HG02610 (cell line): ENCODE results near the gene ZNF837.
"Not testable (repeated sequence)": the region's sequence is repeated elsewhere in the genome, so short reads cannot be mapped to it uniquely, and the experiment has no call there.

ENCODE experiments used
- ATAC-seq: cut with Tn5 transposase; IDR thresholded peaks from one replicate; pipeline ENCODE4 v1.9.1; 2021; ENCODE audit warnings: mild to moderate bottlenecking, moderate library complexity; ENCODE audit not compliant: unreplicated experiment

The ZNF837 gene

DNA sequence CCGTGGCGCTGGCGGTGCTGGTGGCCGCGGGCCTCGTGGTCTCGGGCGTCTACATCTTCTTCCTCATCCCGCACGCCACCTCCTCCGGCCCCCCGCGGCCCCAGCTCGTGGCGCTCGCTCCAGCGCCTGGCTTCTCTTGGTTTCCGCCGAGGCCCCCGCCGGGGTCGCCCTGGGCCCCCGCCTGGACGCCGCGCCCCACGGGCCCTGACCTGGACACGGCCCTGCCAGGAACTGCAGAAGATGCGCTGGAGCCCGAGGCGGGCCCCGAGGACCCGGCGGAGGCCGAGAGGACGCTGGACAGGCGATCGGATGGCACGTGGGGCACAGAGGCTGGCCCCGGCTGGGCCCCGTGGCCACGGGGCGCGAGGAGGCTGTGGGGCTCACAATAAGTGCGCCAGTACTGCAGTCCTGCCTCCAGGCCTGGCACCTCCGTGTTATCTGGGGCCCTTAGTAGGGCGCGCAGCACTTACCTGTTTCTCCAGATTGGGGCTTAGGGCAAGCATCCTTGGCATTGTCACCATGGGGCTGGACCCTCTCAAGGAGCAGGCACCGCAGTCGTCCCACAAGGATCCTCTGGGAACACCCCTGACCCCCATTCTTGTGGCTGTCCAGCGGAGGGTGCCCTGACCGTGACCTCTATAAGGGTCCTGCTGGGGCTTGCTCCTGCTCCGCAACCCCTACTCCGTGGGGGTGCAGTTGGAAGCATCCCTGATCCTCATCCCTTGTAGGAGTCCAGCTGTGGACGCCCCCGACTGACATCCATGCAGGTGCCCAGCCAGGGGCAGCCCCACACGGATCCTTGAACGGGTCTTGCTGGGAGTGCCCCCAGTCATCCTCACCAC lies 16.1 kb upstream of the ZNF837 start:
- no peak for ATAC-seq

DNA sequence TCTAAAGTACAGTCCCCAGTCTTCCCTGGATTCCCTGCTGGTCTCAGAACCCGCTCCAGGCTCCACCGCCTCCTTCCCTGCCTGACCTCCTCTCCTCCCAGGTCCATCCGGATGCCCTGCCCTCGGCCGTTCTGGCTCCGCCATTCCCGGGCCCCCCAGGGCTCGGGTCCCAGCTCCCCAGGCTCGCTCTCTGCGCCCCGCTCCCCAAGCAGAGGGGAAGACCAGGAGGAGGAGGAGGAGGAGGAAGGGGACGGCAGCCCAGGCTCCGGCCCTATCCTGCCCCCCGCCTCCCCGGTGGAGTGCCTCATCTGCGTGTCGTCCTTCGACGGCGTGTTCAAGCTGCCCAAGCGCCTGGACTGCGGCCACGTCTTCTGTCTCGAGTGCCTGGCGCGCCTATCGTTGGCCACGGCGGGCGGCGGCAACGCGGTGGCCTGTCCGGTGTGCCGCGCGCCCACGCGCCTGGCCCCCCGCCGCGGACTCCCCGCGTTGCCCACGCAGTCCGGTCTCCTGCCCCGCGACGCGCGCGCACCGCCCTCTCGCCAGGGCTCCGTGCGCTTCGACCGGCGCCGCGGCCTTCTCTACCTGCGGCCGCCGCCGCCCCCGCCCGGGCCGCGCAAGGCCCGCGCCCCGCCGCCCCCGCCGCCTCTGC lies 15.3 kb upstream of the ZNF837 start:
- ATAC-seq: no peak

DNA sequence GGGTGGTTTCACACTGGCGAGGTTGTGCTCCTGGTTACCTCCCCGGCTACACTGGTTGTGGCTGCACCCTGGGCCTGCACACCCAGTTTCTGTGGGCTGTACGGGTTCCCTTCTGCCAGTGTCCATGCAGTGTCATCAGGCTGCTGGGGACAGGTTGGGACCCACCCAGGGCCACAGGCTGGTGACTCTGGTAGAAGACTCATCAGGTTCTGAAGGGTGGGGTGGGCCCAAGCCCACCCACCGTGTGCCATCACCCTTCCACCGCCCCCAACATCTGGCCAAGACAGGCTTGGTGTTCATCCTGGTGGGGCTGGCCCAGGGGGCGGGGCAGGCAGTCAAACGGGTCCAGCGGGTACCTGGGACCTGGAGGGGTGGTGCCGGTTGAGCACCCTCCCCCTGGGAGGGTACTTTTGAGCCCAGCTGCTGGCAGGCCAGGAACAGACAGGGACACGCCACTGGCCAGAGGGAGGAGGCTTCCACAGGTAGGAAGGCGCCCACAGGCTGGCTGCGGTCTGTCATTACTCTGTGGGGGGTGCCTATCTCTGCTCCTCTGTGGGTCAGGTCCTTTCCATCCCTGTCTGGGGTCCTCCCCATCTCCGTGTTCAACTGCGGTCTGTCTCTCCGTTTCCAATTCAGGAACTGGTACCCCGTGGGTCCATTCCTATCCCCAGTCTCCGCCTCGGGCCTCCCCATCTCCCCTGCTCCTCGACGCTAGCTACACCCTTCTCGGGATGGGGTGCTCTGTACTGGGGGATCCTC lies 14.6 kb upstream of the ZNF837 start, which contains the start of gene RNF225:
RNF225 (plus strand) TSS at position 437 of the 759 bp plus-strand sequence. CDS start 434 bp downstream, outside the sequence.
- ATAC-seq: no peak

DNA sequence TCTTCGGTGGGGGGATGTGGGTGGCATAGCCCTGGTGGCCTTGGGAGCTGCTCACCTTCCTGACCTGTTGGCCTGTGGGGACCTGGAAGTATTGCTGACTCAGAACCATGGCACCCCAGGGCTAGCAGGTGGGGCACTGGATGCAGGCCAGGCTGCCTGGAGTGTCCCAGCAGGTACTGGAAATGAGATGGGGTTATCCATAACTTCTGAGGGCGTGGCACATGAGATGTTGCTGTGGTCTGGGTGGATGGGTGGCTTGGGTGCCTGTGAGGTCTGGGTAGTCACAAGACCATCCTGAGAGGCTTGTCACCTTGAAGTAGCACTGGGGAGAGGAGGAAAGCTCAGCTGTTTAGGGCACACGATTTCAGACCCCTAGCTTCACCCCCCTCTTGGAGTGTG lies 14.0 kb upstream of the ZNF837 start:
- ATAC-seq: no peak

DNA sequence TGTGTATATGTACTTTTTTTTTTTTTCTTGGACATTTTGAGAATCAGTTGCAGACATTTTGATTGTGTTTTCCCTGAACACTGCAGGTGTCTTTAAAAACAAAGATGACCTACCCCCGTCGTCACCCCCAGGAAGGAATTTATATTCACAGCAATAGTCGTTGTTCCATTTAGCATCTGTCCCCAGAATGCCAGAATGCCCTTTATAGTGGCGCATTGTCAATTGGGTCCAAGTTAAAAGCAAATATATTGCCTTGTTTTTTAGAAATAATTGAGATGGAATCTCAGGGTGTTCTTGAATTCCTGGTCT lies 12.8 kb upstream of the ZNF837 start:
- no peak for ATAC-seq

DNA sequence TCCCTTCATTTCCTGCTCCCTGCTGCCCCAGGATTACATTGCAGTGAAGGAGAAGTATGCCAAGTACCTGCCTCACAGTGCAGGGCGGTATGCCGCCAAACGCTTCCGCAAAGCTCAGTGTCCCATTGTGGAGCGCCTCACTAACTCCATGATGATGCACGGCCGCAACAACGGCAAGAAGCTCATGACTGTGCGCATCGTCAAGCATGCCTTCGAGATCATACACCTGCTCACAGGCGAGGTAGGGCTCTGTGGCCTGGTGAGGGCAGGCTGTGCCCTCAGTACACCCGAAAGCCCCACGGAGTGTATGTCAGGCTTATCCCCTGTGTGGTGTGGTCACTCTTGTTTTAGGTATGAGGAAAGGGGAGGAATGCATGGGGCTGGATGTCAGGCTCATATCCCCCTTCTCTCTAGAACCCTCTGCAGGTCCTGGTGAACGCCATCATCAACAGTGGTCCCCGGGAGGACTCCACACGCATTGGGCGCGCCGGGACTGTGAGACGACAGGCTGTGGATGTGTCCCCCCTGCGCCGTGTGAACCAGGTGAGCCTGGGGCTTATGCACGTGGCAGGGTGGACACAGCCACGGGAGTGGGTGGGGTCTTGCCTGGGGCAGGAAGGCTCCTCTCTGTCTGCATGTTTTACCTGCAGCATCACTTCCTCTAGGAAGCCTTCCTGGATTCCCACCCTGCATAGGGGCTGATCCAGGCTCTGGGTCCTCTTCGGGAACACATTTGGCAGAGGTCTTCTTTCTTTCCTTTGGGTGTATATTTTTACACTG lies 12.3 kb upstream of the ZNF837 start:
- ATAC-seq: no peak

DNA sequence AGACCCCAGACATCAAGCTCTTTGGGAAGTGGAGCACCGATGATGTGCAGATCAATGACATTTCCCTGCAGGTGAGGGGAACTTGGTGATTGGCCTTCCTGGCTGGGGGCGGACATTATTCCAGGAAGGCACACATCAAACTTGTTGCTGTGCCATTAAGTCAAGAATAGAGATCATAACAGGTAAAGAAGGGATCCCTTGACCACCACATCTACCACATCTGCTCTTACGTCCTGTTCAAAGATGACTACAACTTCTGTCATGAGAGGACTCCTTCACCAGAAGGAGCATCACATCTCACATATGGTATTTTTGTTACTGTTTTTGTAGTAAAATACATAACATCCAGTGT lies 7.3 kb upstream of the ZNF837 start:
- ATAC-seq: no peak

DNA sequence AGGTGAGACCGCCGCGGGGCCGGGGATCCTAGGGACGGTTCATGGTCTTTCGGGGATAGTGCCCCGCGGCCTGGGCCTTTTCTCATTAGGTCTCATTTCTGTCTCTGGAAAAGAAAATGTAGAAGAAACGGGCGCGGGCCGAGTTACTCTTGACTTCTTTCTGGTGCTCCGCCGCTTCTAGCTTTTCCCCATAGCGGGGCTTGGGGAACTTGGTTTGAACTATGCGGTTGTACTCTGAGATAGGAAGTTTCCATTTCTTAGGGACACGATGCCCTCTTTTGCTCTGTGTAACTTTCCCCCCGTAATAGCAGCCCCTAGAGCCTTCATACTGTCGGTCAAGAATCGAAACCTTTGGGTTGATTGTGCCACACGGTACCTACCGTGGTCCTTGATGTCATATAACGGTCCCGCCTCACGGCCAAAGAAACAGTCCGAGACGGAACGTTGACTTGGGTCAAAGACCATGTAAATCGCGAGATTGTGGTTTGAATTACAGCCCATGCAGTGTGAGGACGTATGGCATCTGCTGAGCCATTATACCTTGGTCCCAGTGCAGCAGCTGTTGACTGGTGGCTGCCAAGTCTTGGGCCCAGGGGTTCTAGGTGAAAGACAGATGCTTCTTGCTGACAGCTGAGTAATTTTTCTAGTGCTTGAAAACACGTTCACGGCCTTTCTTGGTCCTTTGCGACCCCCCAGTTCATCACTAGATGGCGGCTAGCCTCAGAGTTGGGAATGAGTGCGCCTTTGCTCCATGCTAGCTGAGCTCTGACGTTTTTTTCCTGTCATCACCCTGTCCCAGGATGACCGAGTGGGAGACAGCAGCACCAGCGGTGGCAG lies 6.7 kb upstream of the ZNF837 start:
- no peak for ATAC-seq

DNA sequence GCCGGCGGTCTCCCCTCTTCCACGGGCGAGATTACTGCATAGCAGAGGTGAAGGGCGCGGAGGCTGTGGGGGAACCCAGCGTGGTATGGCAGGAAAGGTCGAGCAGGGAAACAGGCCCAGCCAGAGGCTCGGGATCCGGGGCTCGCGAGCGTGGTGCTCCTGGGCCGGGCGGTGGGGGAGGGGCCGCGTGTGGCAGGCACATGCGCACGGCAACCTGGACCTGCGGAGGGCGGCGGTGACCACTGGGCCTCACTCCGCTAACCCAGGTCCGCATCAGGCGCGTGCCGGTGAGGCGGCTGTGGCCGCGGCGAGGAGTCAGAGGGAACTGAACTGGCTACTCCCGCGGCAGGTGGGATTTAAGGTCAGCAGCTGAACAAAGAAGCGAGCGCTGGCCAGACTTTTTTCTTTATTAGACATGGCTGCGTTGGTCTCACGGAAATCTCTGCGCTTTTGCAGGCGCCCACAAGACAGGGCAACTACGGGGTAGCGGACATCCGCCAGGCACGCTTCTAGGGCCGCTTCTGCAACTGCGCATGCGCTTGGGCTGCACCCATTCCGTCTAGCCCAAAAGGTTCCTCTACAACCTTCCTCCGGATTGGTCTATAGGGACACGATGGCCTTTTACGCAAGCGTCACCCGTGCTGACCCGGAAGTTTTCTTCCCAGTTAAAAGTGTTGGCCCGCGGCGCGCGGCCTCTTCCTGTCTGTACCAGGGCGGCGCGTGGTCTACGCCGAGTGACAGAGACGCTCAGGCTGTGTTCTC lies 5.9 kb upstream of the ZNF837 start, which contains the start of gene RPS5:
RPS5 (plus strand) TSS at position 694 of the 762 bp plus-strand sequence. CDS start 869 bp downstream, outside the sequence.
- ATAC-seq: peak; percentile 84

DNA sequence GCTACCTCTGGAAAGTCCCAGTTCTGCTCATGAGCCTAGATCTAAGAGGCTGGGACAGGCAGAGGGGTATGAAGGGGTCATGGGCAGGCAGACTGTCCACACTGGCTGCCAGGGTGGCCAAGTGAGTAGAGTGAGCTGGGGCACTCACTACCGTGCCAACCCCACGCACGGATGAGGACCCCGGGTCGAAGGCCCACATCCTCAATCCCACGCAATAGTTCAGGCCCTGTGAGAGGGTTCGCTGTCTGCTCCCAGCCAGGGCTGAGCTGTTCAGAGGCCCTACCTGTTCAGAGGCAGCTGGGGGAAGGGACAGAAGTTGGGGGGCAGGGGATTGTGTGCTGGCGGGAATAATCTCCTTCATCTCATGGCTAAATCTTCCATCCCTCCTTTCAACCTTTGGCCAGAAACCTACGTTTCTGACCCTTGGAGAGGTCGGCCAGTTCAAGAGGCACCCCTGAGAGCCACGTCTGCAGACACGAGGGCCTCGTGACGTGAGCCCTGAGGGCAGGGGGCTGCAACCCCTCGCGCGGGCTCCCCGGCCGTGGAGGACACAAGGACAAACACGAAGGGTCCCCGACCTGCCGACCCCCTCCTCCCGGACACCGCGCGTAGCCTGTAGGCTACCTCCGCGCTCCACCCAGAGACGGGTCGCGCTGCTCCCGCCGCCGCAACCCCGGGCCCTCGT lies 5.2 kb upstream of the ZNF837 start:
- peak; percentile 8 for ATAC-seq

DNA sequence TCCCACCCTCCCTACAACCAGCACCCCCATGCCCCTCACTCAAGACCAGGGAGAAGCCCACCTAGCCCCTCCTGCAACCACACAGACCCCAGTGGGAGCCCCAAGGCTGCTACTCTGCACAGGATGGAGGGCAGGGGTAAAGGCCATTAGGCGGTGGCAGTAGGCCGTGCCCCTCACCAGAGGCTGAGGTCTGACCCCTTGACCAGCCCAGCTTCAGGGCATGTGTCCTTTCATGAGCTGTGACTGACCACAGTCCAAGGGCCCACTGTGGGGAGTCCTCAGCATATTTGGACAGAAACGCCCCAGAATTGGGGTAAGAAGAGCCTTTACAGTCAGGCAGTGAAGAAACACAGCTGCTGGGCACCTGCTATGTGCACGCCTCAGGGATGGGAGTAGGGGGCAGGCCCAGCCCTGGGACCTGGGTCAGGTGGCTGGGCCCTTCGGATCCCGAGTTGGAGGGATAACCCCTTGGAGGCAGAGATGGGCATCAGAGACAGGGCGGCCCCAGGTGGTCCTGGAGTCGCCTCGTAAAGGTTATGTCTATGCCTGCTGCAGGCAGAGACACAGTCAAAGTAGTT lies 4.6 kb upstream of the ZNF837 start:
- no peak for ATAC-seq

DNA sequence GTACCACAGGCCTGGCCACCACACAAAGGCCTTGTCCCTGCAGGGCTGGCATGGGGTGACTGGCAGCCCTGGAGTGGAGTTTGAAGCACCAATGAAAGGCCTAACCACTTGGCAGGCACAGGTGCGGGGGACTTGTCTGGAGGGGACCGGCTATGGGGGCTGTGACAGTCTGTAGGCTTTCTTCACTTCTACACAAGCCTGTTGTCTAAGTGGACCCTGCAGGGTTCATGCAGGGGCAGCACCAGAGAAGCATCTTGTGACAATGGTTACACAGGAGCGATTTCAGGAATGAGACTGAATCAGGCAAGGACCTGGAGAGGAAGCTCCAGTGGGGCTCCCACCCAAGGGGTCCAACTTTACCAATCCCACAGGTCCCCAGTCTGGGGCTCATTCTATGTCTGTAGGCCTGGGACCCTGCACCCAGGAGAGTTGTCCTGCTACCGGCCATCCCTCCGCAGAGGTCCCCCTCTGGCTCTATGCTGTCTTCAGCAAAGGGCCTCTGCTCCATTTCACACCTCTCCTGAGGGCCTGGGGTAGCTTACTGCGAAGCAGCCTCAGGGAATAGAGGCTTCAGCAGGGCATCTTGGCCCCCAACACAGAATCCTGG lies 2.3 kb upstream of the ZNF837 start:
- ATAC-seq: no peak

DNA sequence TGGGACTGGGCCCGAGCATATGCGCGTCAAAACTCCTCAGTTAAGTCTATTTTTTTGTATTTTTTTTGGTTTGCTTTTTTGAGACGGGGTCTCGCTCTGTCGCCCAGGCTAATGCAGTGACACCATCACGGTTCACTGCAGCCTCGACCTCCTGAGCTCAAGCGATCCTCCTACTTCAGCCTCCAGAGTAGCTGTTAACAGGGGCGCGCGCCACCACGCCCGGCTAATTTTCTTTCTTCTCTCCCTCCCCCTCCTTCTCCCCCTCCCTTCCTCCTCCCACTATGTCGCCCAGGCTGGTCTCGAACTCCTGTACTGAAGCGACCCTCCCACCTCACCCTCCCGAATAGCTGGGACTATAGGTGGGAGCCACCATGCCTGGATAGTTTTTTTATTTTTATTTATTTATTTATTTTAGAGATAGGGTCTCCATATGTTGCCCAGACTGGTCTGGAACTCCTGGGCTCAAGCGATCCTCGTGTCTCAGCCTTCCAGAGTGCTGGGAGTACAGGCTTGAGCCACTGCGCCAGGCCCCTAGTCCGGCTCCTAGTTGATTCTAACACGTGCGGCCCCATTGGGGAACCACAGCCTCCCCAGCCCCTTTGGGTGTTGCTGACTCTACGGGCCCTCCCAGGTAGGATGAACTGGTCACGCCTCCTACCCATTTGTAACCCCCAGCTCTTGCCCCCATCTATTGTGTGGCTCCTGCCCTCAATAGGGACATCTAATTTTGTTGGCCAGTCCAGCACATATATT lies 806 bp upstream of the ZNF837 start:
- ATAC-seq: no peak

DNA sequence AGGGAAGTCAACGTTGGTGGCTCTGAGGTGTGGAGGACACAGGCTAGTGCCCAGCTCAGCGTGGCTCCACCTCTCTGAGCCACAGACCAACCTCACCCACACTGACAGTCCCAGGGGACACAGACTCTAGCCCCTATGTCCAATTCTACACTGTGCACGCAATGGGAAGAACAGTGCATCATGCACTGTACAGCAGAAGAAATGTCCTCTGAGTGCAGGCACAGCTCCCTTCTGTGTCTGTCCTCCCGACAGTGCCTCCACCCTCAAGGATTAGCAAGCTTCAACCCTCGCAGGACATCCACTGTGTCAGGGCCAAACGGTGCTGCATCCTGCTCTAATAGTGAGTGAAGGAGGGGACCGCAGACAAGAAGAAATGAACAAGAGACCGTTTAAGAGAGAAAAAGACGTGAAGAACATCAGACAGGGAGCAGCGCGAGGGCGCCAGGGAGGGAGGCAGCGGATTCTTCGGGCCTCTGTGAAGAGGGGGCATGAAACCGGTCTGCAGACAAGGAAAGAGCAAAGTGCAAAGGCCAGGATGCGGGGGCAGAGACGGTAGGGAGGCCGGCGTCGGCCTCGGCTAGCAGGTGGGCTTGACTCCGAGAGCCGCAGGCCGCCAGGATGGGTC lies 681 bp downstream of the ZNF837 start:
- ATAC-seq: no peak

DNA sequence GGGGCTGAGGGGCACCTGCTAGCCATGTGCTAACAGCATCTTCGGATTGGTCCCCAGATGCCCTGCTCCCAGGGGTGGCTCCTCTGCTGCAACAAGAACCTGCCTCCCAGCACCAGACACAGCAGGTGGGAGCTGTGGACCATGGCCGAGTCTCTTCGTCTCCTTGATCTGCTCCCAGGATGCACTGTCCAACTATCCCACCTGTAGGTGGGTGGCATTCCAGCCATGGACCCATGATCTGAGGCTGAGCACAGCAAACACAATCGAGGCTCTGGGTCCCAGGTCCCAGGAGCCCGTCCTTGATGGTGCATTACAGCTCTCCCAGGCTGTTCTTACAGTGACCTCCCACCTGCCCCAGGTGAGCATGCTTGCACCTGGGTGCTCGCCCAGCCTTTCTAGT lies 1.6 kb downstream of the ZNF837 start:
- no peak for ATAC-seq

DNA sequence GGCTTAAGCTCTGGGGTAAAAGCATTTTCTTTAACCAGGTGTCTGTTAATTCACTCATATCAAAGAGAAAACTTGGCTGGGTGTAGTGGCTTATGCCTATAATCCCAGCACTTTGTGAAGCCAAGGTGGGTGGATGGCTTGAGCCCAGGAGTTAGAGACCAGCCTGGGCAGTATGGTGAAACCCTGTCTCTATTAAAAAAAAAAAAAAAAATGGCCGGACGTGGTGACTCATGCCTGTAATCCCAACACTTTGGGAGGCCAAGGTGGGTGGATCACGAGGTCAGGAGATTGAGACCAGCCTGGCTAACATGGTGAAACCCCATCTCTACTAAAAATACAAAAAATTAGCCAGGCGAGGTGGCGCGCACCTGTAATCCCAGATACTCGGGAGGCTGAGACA lies 4.1 kb downstream of the ZNF837 start:
- ATAC-seq: not testable (repeated sequence)

DNA sequence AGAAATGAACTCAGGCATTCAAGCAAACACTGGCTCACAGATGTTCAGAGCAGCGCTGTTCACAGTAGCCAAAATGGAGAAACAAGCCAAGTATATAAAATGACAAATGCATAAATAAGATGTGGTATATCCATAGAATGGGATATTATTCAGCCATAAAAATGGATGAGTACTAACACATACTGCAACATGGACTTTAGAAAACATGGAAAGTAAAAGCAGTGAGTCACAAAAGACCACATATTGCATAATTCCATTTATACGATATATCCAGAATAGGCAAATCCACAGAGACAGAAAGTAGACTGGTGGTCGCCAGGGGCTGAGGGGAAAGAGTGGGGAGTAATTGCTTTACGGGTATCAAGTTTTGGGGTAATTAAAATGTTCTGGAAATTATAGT lies 6.6 kb downstream of the ZNF837 start:
- ATAC-seq: no peak
